Anterior cingulate cortex (tissue), 58 donors: Measurements from ENCODE around the gene BPIFA3.
A peak's percentile ranks its signal among the peaks of the same experiment; 100 is the strongest.

Source experiments
- DNase-seq, 58 donors: peaks; one replicate each; lab custom pipeline; 2025; lab: John Stamatoyannopoulos, UW

BPIFA3 gene

DNA sequence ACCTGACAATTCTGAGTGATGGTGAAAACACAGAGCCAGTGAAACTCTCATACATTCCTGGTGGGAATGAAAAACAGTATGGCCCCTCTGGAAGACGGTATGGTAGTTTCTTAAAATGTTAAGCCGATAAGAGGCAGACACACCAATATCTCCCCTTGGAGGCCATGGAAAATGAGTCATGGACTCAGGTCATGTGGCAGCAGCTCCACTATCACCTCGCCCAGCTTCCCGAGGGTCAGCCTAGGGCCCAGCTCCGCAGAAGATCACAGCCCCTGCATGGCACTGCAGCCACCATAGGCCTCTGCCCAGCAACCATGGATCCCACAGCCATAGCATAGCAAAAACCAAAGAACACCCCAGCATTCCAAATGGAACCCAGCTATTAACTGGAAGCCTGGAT is 40.1 kb downstream of the BPIFA3 start:
- DNase-seq = no peak

- no peak for DNase-seq
These were observed 42.2 kb downstream of the BPIFA3 start for GRCh38 chr20:33259371-33259770.

DNA sequence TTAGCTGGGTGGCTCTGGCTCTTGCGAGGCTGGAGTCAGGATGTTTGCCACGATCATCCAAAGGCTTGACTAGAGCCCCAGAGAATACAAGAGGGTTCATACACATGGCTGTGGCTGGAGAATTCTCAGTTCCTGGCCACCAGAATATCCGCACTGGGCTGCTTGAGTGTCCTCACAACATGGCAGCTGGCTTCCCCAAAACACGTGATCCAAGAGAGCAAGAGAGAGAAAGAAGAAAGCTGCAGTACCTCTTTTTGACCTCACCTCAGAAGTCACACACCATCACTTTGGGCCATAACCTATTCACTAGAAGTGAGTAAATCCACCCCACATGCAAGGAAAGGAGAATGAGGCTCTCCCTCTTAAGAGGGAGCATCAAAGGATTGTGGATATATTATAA is 44.3 kb downstream of the BPIFA3 start:
- no peak for DNase-seq

- peak in 46 of 58 donors; percentile 5 to 79 (median 34) for DNase-seq
These were observed 45.5 kb downstream of the BPIFA3 start for GRCh38 chr20:33262658-33263065.

DNA sequence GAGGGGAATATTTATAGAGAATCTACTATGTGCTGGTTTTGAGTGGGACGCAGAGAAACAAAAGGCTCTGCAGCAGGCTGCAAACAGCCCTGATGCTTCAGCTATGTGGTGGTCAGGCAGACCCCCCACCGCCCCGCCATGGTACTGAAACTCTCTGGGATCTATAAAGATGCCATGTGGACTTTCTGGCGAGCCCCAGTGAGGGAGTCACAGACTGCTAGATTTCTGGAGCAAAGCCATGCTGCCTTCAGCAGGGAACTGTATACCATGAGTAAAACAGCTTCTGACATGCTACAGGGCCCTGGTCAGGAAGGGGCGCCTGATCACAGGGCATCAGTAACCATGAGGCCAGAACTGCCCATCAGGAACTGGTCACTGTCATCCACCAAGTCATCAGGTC is 46.6 kb downstream of the BPIFA3 start:
- DNase-seq = peak in 4 of 58 donors; percentile 14 to 37 (median 22)

- no peak for DNase-seq
These were observed 50.5 kb downstream of the BPIFA3 start for GRCh38 chr20:33267701-33268100.

GRCh38 chr20:33272155-33272873 is 55.2 kb downstream of the BPIFA3 start:
- DNase-seq = no peak

DNA sequence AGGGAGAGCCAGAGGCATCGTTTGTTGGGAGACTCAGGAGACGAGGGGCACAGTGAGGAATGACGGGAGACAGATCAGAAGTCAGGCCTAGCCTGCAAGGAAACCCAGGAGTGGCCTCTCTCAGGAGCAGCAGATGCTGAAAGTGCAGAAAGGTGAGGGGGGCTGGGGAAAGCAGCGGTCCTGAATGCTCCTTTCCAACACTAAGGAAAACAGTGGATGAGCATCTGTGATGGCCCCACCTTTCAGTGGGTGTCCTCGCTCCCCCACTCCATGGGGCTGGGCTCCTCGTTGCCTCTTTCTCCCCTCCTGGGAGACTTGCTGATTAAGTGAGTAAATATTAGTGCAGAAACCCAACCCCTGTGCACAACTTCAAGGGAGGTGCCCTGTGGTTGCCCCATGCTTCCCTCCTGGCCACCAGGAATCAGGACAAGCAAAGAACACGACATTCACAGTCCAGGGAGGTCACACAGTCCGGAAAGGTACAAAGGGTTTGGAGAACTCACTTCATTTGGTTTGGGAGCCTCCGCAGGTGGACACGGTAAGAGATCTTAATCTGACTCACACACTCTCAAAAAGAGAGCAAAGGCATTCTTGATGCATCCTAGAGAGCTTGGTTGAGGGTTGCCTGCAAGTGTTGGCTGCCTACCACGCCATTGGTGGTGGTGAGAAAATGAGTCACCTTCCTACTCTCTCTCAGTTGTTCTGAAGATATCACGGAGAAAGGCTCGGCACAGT is 56.1 kb downstream of the BPIFA3 start:
- peak in 18 of 58 donors; percentile 10 to 55 (median 26) for DNase-seq

GRCh38 chr20:33275215-33275614 is 58.1 kb downstream of the BPIFA3 start:
- no peak for DNase-seq

GRCh38 chr20:33275871-33276270 is 58.7 kb downstream of the BPIFA3 start:
- DNase-seq = no peak

DNA sequence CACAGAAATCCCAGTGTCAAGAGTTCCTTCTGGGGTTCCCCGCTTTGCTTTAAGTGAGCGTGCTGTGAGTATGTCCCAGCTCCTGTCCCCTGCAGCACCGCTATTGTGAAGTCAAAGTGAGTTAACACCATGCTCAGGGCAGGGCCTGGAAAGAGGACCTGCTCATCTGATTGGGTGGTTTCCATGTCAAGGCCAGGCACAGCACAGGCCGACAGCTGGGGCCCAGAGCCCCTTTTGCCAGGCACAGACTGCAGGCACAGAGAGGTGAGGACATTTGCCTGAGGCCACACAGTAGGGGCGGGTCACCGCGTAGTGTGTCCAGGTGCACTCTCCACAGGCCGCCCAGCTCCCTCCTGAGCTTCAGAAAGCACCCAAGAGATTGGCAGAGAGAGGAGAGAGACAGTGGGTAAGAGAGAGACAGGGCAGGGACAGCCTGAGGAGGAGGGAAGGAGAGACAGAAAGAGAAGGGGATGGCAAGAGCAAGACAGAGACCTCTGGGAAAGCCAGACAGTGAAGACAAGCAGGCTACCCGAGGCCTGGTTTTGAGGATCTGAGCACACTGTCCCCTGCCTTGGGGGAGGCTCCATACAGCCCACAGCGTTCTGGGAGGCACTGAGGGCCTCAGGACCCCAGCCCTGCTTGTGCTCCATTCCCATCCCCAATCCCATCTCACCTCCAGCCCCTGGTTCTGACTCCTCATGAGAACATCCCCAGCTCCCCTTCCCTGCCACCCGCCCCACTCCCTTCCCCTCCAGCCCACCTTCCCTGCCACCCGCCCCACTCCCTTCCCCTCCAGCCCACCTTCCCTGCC is 59.4 kb downstream of the BPIFA3 start:
- no peak for DNase-seq
